ENCODE measurements around the gene GRAMD1C. TPM values are rescaled to one million over a fixed set of nuclear protein-coding genes. Genes with fewer than 3 reads are reported as not detected.

GRAMD1C gene
- 10.8 TPM for total RNA-seq

GRCh38 chr3:113838631-113839209 is at the start of gene GRAMD1C:
Gene GRAMD1C (plus strand): TSS chr3:113838788. CDS start chr3:113838910, 122 bp downstream.

GRCh38 chr3:113947372-113948014 is 108.9 kb downstream of the GRAMD1C start, which contains the start of gene ZDHHC23:
Gene ZDHHC23 (plus strand): TSS chr3:113948013. CDS start chr3:113948803, 790 bp downstream.

Other genes starting within 250 kb of the GRAMD1C start
- gene USF3, start 142.1 kb upstream of the GRAMD1C start, total RNA-seq = 16.8 TPM
- gene NAA50, start 92.5 kb upstream of the GRAMD1C start, total RNA-seq = 73.6 TPM
- 284 TPM for gene ATP6V1A, start 91.8 kb upstream of the GRAMD1C start, total RNA-seq
- 11.3 TPM for gene ZDHHC23, start 109.2 kb downstream of the GRAMD1C start, total RNA-seq
- 10.6 TPM for gene CCDC191, start 217.7 kb downstream of the GRAMD1C start, total RNA-seq
- 15.0 TPM for gene QTRT2, start 217.9 kb downstream of the GRAMD1C start, total RNA-seq